ENCODE results near the gene BIN2. TPM values are rescaled to one million over a fixed set of nuclear protein-coding genes. Genes with fewer than 3 reads are reported as not detected.

BIN2 gene
- total RNA-seq, 8 experiments from 2014 or later = 0.14 to 3.0 (median 1.1) TPM; not detected in 3

DNA sequence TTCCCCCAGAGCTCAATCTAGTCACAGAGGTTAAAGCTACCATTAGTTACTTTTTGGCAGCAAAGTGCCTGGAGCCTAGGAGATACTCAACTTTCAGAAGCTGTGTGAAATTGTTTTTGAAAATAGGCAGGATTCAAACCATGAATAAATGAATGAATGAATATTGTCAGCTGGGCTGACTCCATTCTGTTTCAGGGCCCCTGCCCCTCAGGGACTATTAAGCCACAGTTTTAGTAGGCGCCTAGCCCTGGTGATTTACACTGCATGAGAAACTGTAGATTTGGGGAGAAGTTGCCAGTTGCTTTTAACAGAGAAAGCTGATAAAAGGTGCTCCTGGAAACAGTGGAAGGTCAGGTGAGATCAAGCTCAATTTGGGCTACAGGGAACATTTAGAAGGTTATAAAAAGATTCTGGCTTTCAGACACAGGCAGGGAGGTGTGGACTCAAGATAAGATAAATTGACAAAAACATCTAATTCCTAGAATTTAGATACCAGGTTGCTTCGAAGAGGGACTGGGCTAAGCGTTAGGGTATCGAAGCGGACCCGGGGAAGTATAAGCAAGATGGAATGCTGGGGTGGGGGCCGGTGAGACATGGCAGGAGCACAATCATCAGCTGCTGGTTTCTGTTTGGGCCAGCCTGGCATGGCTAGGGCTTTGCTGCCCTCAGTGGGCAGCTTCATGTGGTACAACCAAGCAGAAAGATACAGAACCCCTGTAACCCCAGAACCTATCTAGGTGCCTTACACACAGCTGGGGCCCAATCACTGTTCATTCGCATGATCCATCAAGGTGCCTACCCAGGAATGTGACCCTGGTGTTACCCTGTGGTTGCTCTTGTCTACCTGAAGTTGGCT lies 37.4 kb upstream of the BIN2 start:
- Histone ChIP-seq H3K4me1 (replicated peaks in 1 of 2) (no peaks in the 10 kb centered on the region), H3K27ac (no peak overlapping the region), H3K4me3 (no peak overlapping the region)
- WGBS, 10 experiments = 67 to 100% (median 100%) methylated on average over 1 to 8 of the region's 8 CpGs; no CpG with 5 or more reads in 1 of the 10 experiments
- in situ Hi-C loops (cut with MboI; ENCODE audit: low pct_unique_long_range_greater_than_20kb in 2 of 9, low sequenced_read_pairs in 9 of 9, unreplicated experiment in 9 of 9) = no loop called here
- ATAC-seq (replicated peaks in 6 of 8) = peak in 3 of 8 experiments; percentile 53 to 64 (median 61)

DNA sequence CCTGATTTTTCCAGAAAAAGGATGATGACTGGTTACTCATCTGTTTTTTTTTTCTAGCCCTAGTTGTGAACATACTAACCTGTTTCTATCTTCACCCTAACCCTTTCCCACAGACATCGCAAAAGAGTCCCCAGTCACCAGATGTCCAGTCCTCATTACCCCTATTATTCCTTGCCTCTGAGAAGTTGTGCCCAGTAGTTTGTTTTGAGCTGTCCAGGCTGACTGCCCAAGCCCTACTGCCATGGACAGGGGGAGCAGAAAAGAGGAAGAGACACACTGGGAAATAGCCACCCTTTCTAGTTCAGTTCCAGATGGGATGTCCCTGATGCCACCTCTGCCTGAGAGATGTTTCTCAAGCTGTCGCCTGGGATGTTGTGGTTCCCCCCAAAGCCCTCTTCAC lies 36.3 kb upstream of the BIN2 start:
- WGBS, 10 experiments = 80 to 100% (median 100%) methylated on average over 1 to 2 of the region's 2 CpGs; no CpG with 5 or more reads in 7 of the 10 experiments
- in situ Hi-C loops (cut with MboI; ENCODE audit: low pct_unique_long_range_greater_than_20kb in 2 of 9, low sequenced_read_pairs in 9 of 9, unreplicated experiment in 9 of 9) = no loop called here
- ATAC-seq (replicated peaks in 6 of 8) = no peak

DNA sequence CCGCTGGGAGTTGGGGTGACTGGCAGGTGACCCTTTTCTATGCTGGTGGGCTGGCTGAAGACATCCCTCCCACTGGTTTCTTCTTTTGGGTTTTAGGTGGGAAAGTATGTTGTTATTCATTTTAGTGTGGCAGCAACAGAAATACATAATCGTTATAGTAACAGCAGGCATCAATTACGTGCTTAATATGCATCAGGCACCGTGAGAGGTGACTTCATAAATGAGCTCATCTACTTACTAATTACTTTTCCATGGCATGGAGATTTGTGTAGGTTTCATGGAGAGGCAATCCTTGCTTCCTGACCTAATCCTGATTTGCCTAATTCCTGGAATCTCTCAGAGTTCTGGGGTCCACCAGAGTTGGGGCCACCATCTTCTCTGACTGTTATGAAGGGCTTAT lies 35.9 kb upstream of the BIN2 start:
- no peak overlapping the region for H3K4me3 ChIP-seq
- H3K27ac ChIP-seq = no peak overlapping the region
- in situ Hi-C loops (cut with MboI; ENCODE audit: low pct_unique_long_range_greater_than_20kb in 2 of 9, low sequenced_read_pairs in 9 of 9, unreplicated experiment in 9 of 9) = no loop called here
- no peaks in the 10 kb centered on the region for H3K4me1 ChIP-seq (replicated peaks in 1 of 2)
- 38 to 92% (median 80%) methylated on average over 1 to 4 of the region's 4 CpGs; no CpG with 5 or more reads in 5 of the 10 experiments for WGBS, 10 experiments
- peak in 1 of 8 experiments; percentile 31 for ATAC-seq (replicated peaks in 6 of 8)

More for the DNA sequence above, 36.3 kb upstream of the BIN2 start:
- Histone ChIP-seq H3K27ac (no peak overlapping the region), H3K4me1 (replicated peaks in 1 of 2) (no peaks in the 10 kb centered on the region), H3K4me3 (no peak overlapping the region)

DNA sequence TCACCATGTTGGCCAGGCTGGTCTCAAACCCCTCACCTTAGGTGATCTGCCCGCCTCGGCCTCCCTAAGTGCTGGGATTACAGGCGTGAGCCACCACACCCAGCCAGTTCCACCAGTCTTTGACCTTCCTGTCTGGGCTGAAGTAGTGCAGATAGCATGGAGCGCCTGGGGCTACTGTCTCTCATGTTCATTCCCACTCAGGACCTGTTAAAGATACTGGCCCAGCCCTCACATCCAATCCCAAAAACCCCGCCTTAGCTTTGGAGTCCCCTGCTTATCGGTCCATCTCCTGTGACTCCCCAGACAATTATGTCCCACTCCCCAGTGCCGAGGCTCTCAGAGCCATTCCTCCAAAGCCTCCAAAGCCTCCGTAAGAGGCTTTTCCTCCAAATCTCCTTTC lies 34.5 kb upstream of the BIN2 start:
- Histone ChIP-seq H3K4me1 (replicated peaks in 1 of 2) (no peaks in the 10 kb centered on the region), H3K4me3 (no peak overlapping the region), H3K27ac (no peak overlapping the region)
- in situ Hi-C loops (cut with MboI; ENCODE audit: low pct_unique_long_range_greater_than_20kb in 2 of 9, low sequenced_read_pairs in 9 of 9, unreplicated experiment in 9 of 9) = no loop called here
- ATAC-seq (replicated peaks in 6 of 8) = no peak
- 60 to 100% (median 93%) methylated on average over 1 to 7 of the region's 8 CpGs; no CpG with 5 or more reads in 4 of the 10 experiments for WGBS, 10 experiments

DNA sequence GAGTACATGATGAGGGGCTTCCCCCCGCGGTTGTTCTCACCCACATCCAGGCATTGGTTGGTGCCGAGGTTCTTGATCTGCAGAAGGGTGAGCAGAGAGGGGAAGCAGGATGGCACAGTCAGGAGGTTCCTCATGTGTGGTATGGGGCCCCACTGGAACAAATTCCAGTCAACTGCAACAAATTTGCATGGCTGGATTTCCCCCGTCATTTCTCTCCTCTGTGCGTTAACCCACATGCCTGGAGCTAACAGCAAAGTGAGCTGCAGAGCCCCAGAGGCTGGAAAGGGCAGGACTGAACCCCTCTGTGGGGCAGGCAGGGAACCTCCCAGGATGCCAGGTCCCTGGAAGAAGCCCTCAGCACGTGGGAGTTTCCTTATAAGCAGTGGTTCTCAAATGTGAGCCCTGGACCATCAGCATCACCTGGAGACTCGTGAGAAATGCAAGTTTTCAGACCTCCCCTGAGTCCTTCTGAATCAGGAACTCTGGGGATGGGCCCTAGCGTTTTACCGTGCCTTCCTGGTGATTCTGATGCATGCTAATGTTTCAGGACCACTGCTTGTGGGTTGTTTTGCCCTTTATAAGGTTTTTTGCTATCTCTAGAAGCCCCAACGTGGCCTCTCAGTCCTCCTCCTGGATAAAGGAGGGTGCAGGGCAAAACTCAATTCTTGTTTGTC lies 33.5 kb upstream of the BIN2 start:
- Histone ChIP-seq H3K4me3 (no peak overlapping the region), H3K4me1 (replicated peaks in 1 of 2) (no peaks in the 10 kb centered on the region), H3K27ac (no peak overlapping the region)
- 60 to 100% (median 71%) methylated on average over 1 to 6 of the region's 10 CpGs; no CpG with 5 or more reads in 3 of the 10 experiments for WGBS, 10 experiments
- no peak for ATAC-seq (replicated peaks in 6 of 8)
- in situ Hi-C loops (cut with MboI; ENCODE audit: low pct_unique_long_range_greater_than_20kb in 2 of 9, low sequenced_read_pairs in 9 of 9, unreplicated experiment in 9 of 9) = no loop called here

DNA sequence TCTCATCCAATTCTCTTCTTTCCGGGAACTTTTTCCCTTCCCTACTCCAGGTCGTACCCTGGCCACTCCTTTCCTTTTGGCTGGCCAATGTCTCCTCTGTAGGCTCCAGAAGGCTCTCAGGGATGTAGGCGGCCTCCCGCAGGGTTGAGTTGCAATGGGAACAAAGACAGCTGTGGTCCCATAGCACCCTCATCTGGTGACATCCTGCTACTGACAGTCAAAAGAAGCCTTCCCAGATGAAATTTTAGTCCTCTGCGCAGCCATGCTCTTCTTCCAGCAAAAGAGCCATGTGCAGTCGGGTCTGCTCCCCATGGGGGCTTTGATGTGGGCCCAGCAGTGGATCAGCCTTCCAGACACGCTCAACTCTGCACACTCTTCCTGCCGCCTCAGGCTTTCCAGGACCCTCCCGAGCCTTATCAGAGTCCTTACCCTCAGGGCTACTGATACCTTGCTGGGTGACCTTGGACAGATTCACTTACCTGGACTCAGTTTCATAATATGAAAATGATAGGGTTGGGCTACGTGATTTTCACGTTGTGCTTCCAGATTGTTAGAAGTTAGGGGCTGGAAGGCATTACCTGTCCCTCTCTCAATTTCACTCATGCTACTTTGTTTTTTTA lies 28.0 kb upstream of the BIN2 start:
- peak in 6 of 8 experiments; percentile 36 to 82 (median 66) for ATAC-seq (replicated peaks in 6 of 8)
- no peak overlapping the region for H3K4me3 ChIP-seq
- WGBS, 10 experiments = 0 to 63% (median 48%) methylated on average over 1 to 9 of the region's 11 CpGs; no CpG with 5 or more reads in 3 of the 10 experiments
- H3K27ac ChIP-seq = no peak overlapping the region
- H3K4me1 ChIP-seq (replicated peaks in 1 of 2) = no peaks in the 10 kb centered on the region
- in situ Hi-C loops (cut with MboI; ENCODE audit: low pct_unique_long_range_greater_than_20kb in 2 of 9, low sequenced_read_pairs in 9 of 9, unreplicated experiment in 9 of 9) = no loop called here

DNA sequence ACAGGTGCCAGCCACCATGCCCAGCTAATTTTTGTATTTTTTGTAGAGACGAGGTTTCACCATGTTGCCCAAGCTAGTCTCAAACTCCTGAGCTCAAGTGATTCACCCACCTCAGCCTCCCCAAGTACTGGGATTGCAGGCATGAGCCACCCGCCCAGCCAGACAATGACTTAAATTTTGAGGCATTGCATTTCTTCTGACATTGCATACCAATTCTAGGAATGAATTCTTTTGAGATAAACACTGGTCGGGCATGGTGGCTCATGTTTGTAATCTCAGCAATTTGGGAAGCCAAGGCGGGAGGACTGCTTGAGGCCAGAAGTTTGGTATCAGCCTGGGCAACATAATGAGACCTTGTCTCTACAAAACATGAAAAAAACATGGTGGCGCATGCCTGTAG lies 25.1 kb upstream of the BIN2 start:
- no peak for ATAC-seq (replicated peaks in 6 of 8)
- in situ Hi-C loops (cut with MboI; ENCODE audit: low pct_unique_long_range_greater_than_20kb in 2 of 9, low sequenced_read_pairs in 9 of 9, unreplicated experiment in 9 of 9) = loop anchor here in 6 of 9 experiments (10.0 to 25.0 kb wide), 6 partner anchors 84 to 537 kb away; partner anchors contain the start of genes TMPRSS12 (in 2 of the 6), CSRNP2 (in 1 of the 6), LETMD1 (in 1 of the 6) and SLC11A2 (in 1 of the 6)
- WGBS, 10 experiments = 38 to 100% (median 82%) methylated on average over 1 to 4 of the region's 5 CpGs; no CpG with 5 or more reads in 1 of the 10 experiments
- Histone ChIP-seq H3K27ac (no peak overlapping the region), H3K4me3 (no peak overlapping the region), H3K4me1 (replicated peaks in 1 of 2) (no peaks in the 10 kb centered on the region)

DNA sequence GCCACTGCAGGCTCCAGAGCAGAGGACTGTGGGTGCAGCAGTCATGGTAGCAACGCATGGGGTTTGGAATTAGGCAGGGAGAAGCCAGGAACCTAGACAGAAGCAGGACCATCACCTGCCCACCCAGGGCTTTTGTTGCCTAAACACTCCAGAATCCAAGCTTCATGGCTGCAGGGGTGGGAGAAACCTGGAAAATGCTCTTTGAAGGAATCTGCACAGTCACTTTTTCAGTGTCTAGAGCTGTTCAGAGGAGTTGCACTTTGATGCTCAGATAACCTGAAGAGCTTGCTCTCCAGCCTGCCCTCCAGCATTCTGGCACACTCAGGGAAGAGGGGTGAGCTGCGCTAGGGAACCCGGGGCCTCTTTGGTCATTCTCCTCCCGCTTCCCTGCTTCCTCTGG lies 24.1 kb upstream of the BIN2 start:
- 75 to 100% (median 95%) methylated on average over 1 to 4 of the region's 4 CpGs; no CpG with 5 or more reads in 5 of the 10 experiments for WGBS, 10 experiments
- Histone ChIP-seq H3K4me1 (replicated peaks in 1 of 2) (no peaks in the 10 kb centered on the region), H3K4me3 (no peak overlapping the region), H3K27ac (no peak overlapping the region)
- ATAC-seq (replicated peaks in 6 of 8) = no peak
- in situ Hi-C loops (cut with MboI; ENCODE audit: low pct_unique_long_range_greater_than_20kb in 2 of 9, low sequenced_read_pairs in 9 of 9, unreplicated experiment in 9 of 9) = loop anchor here in 6 of 9 experiments (10.0 to 25.0 kb wide), 6 partner anchors 83 to 536 kb away; partner anchors contain the start of genes TMPRSS12 (in 2 of the 6), CSRNP2 (in 1 of the 6), LETMD1 (in 1 of the 6) and SLC11A2 (in 1 of the 6)

DNA sequence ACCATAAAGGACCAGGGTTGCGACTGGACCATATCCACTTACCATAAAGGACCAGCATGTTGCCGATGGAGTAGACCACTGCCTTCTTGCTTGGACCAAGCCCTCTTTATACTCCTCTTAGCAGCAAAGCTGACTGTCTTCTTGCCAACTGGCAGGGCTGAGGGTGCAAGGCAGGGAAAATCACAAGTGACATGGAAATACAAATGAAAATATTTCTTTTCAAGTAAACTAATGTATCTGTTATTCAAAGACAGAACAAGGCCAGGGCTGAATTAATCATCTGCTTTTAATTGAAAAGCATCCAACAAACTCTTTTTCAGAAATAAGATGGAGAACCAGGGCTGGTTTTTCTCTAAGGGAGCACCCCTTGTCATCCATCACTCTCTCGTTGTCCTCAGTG lies 22.6 kb upstream of the BIN2 start, which contains the start of gene CELA1:
CELA1 (minus strand) TSS at position 99 of the 400 bp plus-strand sequence; CDS start at position 58, 41 bp downstream.
- no peak for ATAC-seq (replicated peaks in 6 of 8)
- WGBS, 10 experiments = 20 to 92% (median 71%) methylated on average over 1 to 3 of the region's 3 CpGs; no CpG with 5 or more reads in 2 of the 10 experiments
- in situ Hi-C loops (cut with MboI; ENCODE audit: low pct_unique_long_range_greater_than_20kb in 2 of 9, low sequenced_read_pairs in 9 of 9, unreplicated experiment in 9 of 9) = loop anchor here in 6 of 9 experiments (10.0 to 25.0 kb wide), 6 partner anchors 82 to 534 kb away; partner anchors contain the start of genes TMPRSS12 (in 2 of the 6), CSRNP2 (in 1 of the 6), LETMD1 (in 1 of the 6) and SLC11A2 (in 1 of the 6)
- Histone ChIP-seq H3K27ac (no peak within 1 kb of the TSS), H3K4me3 (no peak within 1 kb of the TSS), H3K4me1 (replicated peaks in 1 of 2) (no peaks in the 10 kb centered on the region)

DNA sequence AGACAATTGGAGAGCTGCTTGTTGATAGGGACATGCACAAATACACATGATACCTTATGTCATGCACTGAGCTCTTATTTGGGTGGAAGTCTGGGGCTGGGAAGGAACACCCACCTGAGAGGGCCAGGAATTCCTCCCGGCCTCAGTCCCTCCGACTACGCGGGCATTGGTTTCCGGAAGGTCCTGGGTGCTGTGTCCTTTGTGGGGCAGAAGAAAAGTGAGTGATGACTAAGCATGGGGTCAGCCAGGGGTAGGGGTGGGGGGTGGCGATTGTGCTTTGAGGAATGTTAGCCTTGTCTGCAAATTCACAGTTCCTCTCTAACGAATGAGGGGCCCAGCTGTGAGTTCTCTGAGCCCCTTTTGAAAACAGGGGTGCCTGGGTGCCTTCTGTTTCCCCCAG lies 21.7 kb upstream of the BIN2 start:
- Histone ChIP-seq H3K4me3 (no peak overlapping the region), H3K27ac (no peak overlapping the region), H3K4me1 (replicated peaks in 1 of 2) (peaks cover 2 to 4% of the 10 kb centered on the region in 2 donors)
- ATAC-seq (replicated peaks in 6 of 8) = peak in 1 of 8 experiments; percentile 19
- WGBS, 10 experiments = 40 to 83% (median 80%) methylated on average over 1 to 5 of the region's 7 CpGs; no CpG with 5 or more reads in 5 of the 10 experiments
- in situ Hi-C loops (cut with MboI; ENCODE audit: low pct_unique_long_range_greater_than_20kb in 2 of 9, low sequenced_read_pairs in 9 of 9, unreplicated experiment in 9 of 9) = loop anchor here in 6 of 9 experiments (10.0 to 25.0 kb wide), 6 partner anchors 81 to 533 kb away; partner anchors contain the start of genes TMPRSS12 (in 2 of the 6), CSRNP2 (in 1 of the 6), LETMD1 (in 1 of the 6) and SLC11A2 (in 1 of the 6)

DNA sequence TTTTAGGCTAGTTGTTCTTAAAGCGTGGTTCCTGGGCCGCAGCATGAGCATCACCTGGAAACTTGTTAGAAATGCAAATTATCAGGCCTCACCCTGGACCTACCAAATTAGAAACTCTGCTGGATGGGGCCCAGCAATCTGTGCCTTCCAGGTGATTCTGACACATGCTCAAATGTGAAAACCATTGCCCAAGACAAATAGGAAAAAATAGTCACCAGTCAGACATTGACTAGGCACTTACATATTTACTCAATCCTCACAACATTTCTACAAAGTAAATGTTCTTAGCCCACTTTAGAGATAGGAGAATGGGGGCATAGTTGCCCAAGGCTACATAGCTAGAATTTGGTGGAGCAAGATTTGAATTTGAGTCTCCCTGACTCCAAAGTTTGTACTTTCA lies 19.2 kb upstream of the BIN2 start:
- Histone ChIP-seq H3K27ac (no peak overlapping the region), H3K4me3 (no peak overlapping the region), H3K4me1 (replicated peaks in 1 of 2) (peaks cover 2 to 4% of the 10 kb centered on the region in 2 donors)
- ATAC-seq (replicated peaks in 6 of 8) = no peak
- in situ Hi-C loops (cut with MboI; ENCODE audit: low pct_unique_long_range_greater_than_20kb in 2 of 9, low sequenced_read_pairs in 9 of 9, unreplicated experiment in 9 of 9) = loop anchor here in 6 of 9 experiments (10.0 to 25.0 kb wide), 6 partner anchors 78 to 531 kb away; partner anchors contain the start of genes TMPRSS12 (in 2 of the 6), CSRNP2 (in 1 of the 6), LETMD1 (in 1 of the 6) and SLC11A2 (in 1 of the 6)
- WGBS, 10 experiments = 83 to 100% (median 92%) methylated on average over 1 to 2 of the region's 2 CpGs; no CpG with 5 or more reads in 3 of the 10 experiments

DNA sequence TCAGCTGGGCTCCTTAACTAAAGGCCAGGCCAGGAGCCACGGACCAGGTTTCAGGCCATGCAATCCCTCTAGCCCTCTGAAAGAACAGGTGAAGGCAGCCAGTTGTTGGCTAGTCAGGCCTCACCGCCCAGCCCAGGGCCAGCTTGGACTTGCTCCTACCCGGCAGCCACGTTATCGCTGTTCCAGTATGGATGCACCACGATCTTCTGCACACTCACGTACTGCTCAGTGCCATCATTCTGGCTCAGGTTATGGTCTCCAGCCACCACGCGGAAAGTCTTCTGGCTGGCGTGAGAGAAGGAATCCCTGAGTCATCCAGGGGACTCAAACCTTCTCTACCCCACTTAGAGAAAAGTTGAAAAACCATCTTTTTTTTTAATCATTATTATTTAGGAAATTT lies 18.4 kb upstream of the BIN2 start:
- Histone ChIP-seq H3K4me3 (no peak overlapping the region), H3K27ac (no peak overlapping the region), H3K4me1 (replicated peaks in 1 of 2) (peaks cover 2 to 4% of the 10 kb centered on the region in 2 donors)
- WGBS, 10 experiments = 94 to 100% (median 100%) methylated on average over 1 to 7 of the region's 10 CpGs; no CpG with 5 or more reads in 4 of the 10 experiments
- in situ Hi-C loops (cut with MboI; ENCODE audit: low pct_unique_long_range_greater_than_20kb in 2 of 9, low sequenced_read_pairs in 9 of 9, unreplicated experiment in 9 of 9) = loop anchor here in 6 of 9 experiments (10.0 to 25.0 kb wide), 6 partner anchors 78 to 530 kb away; partner anchors contain the start of genes TMPRSS12 (in 2 of the 6), CSRNP2 (in 1 of the 6), LETMD1 (in 1 of the 6) and SLC11A2 (in 1 of the 6)
- ATAC-seq (replicated peaks in 6 of 8) = no peak

Data from motor neuron (in vitro differentiated cells).